ENCODE results near the gene OGA.

The OGA gene
- total RNA-seq = 629 to 687 reads per million in 2 donors

GRCh38 chr10:101818119-101818871 lies at the start of gene OGA:
OGA (minus strand) TSS chr10:101818444; CDS start chr10:101818022, 422 bp downstream.
- peak; percentile 93 for DNase-seq

GRCh38 chr10:101867931-101868330 lies 49.7 kb upstream of the OGA start:
- no peak for DNase-seq

GRCh38 chr10:101859530-101859929 lies 41.3 kb upstream of the OGA start:
- DNase-seq = no peak

- DNase-seq = no peak
Observed at GRCh38 chr10:101858723-101859500, 40.7 kb upstream of the OGA start.

GRCh38 chr10:101857802-101858476 lies 39.7 kb upstream of the OGA start:
- DNase-seq = no peak

- DNase-seq = no peak
Observed at GRCh38 chr10:101856626-101857025, 38.4 kb upstream of the OGA start.

GRCh38 chr10:101851411-101852116 lies 33.3 kb upstream of the OGA start:
- DNase-seq = no peak

GRCh38 chr10:101850749-101851148 lies 32.5 kb upstream of the OGA start:
- no peak for DNase-seq

- DNase-seq = no peak
Observed at GRCh38 chr10:101848894-101849351, 30.7 kb upstream of the OGA start.

GRCh38 chr10:101848408-101848807 lies 30.2 kb upstream of the OGA start:
- no peak for DNase-seq

GRCh38 chr10:101845893-101846292 lies 27.6 kb upstream of the OGA start:
- DNase-seq = no peak

- DNase-seq = peak; percentile 53
Observed at GRCh38 chr10:101843032-101844021, 25.1 kb upstream of the OGA start, which contains the start of gene KCNIP2. KCNIP2 (minus strand) TSS chr10:101843800; CDS start chr10:101843568, 232 bp downstream.

GRCh38 chr10:101841826-101842225 lies 23.6 kb upstream of the OGA start:
- no peak for DNase-seq

- DNase-seq = peak; percentile 62
Observed at GRCh38 chr10:101840741-101841453, 22.7 kb upstream of the OGA start.

- no peak for DNase-seq
Observed at GRCh38 chr10:101840102-101840684, 21.9 kb upstream of the OGA start.

GRCh38 chr10:101839416-101840063 lies 21.3 kb upstream of the OGA start:
- DNase-seq = peak; percentile 49

- DNase-seq = no peak
Observed at GRCh38 chr10:101839002-101839401, 20.8 kb upstream of the OGA start.

- DNase-seq = no peak
Observed at GRCh38 chr10:101838416-101838970, 20.2 kb upstream of the OGA start.

- DNase-seq = no peak
Observed at GRCh38 chr10:101837748-101838147, 19.5 kb upstream of the OGA start.
